ENCODE data around the gene TMEM163.

The TMEM163 gene

GRCh38 chr2:134722728-134723127, 3.9 kb upstream of the TMEM163 start:
- no peak for DNase-seq (ENCODE audit: low spot score)

GRCh38 chr2:134721596-134721995, 2.8 kb upstream of the TMEM163 start:
- no peak for DNase-seq (ENCODE audit: low spot score)

GRCh38 chr2:134718023-134718816, 580 bp downstream of the TMEM163 start:
- DNase-seq (ENCODE audit: low spot score): no peak

- DNase-seq (ENCODE audit: low spot score): no peak
Measured at GRCh38 chr2:134717286-134718022, 1.3 kb downstream of the TMEM163 start.

- DNase-seq (ENCODE audit: low spot score): no peak
Measured at GRCh38 chr2:134716721-134717243, 2.0 kb downstream of the TMEM163 start.

GRCh38 chr2:134715932-134716643, 2.7 kb downstream of the TMEM163 start:
- no peak for DNase-seq (ENCODE audit: low spot score)

GRCh38 chr2:134714228-134714627, 4.6 kb downstream of the TMEM163 start:
- no peak for DNase-seq (ENCODE audit: low spot score)

GRCh38 chr2:134713606-134714005, 5.2 kb downstream of the TMEM163 start:
- DNase-seq (ENCODE audit: low spot score): no peak

- DNase-seq (ENCODE audit: low spot score): no peak
Measured at GRCh38 chr2:134713176-134713575, 5.6 kb downstream of the TMEM163 start.

GRCh38 chr2:134712736-134713135, 6.1 kb downstream of the TMEM163 start:
- no peak for DNase-seq (ENCODE audit: low spot score)

GRCh38 chr2:134712299-134712698, 6.5 kb downstream of the TMEM163 start:
- no peak for DNase-seq (ENCODE audit: low spot score)

- DNase-seq (ENCODE audit: low spot score): no peak
Measured at GRCh38 chr2:134711692-134712091, 7.1 kb downstream of the TMEM163 start.

- DNase-seq (ENCODE audit: low spot score): no peak
Measured at GRCh38 chr2:134707330-134707676, 11.5 kb downstream of the TMEM163 start.

- DNase-seq (ENCODE audit: low spot score): no peak
Measured at GRCh38 chr2:134706587-134707329, 12.0 kb downstream of the TMEM163 start.

GRCh38 chr2:134705861-134706586, 12.8 kb downstream of the TMEM163 start:
- no peak for DNase-seq (ENCODE audit: low spot score)

GRCh38 chr2:134704173-134704572, 14.6 kb downstream of the TMEM163 start:
- DNase-seq (ENCODE audit: low spot score): no peak

GRCh38 chr2:134703426-134703825, 15.4 kb downstream of the TMEM163 start:
- no peak for DNase-seq (ENCODE audit: low spot score)

- no peak for DNase-seq (ENCODE audit: low spot score)
Measured at GRCh38 chr2:134700730-134701129, 18.1 kb downstream of the TMEM163 start.

GRCh38 chr2:134694411-134694810, 24.4 kb downstream of the TMEM163 start:
- DNase-seq (ENCODE audit: low spot score): no peak

- no peak for DNase-seq (ENCODE audit: low spot score)
Measured at GRCh38 chr2:134693359-134694330, 25.2 kb downstream of the TMEM163 start.
